Activated naive CD8-positive, alpha-beta T cell (primary cell): ENCODE results near the gene RCL1.

ENCODE experiments used
- H3K27ac Mint-ChIP-seq: one replicate; pipeline ENCODE4 v1.8.0; 2021; ENCODE audit warnings: mixed read lengths
- H3K27me3 Mint-ChIP-seq: one replicate; pipeline ENCODE4 v1.8.0; 2021; ENCODE audit warnings: mixed read lengths
- H3K36me3 Mint-ChIP-seq: one replicate; pipeline ENCODE4 v1.8.0; 2021; ENCODE audit warnings: mixed read lengths
- H3K4me1 Mint-ChIP-seq: one replicate; pipeline ENCODE4 v1.8.0; 2021; ENCODE audit warnings: low read depth, mixed read lengths
- H3K4me3 Mint-ChIP-seq: one replicate; pipeline ENCODE4 v1.8.0; 2021; ENCODE audit warnings: mild to moderate bottlenecking, mixed read lengths
- H3K9me3 Mint-ChIP-seq: one replicate; pipeline ENCODE4 v1.8.0; 2021; ENCODE audit warnings: low read depth, mixed read lengths

The RCL1 gene

GRCh38 chr9:4837261-4838188, 44.8 kb downstream of the RCL1 start:
- peaks cover 46% of the 10 kb centered on the region for H3K36me3 Mint-ChIP-seq
- H3K4me3 Mint-ChIP-seq: no peak overlapping the region
- H3K9me3 Mint-ChIP-seq: no peaks in the 10 kb centered on the region
- peaks cover 55% of the 10 kb centered on the region for H3K4me1 Mint-ChIP-seq
- no peak overlapping the region for H3K27ac Mint-ChIP-seq
- no peaks in the 10 kb centered on the region for H3K27me3 Mint-ChIP-seq

- Mint-ChIP-seq H3K27ac (peak overlapping the region; percentile 24), H3K4me1 (peaks cover 49% of the 10 kb centered on the region), H3K27me3 (no peaks in the 10 kb centered on the region)
Observed at GRCh38 chr9:4838189-4838546, 45.4 kb downstream of the RCL1 start.

GRCh38 chr9:4839470-4839912, 46.7 kb downstream of the RCL1 start:
- peak overlapping the region; percentile 58 for H3K27ac Mint-ChIP-seq
- H3K27me3 Mint-ChIP-seq: no peaks in the 10 kb centered on the region

More at GRCh38 chr9:4838189-4838546, 45.4 kb downstream of the RCL1 start:
- Mint-ChIP-seq H3K9me3 (no peaks in the 10 kb centered on the region), H3K4me3 (no peak overlapping the region), H3K36me3 (peaks cover 42% of the 10 kb centered on the region)

GRCh38 chr9:4840018-4840417, 47.3 kb downstream of the RCL1 start:
- Mint-ChIP-seq H3K27me3 (no peaks in the 10 kb centered on the region), H3K4me1 (peaks cover 31% of the 10 kb centered on the region), H3K4me3 (no peak overlapping the region), H3K9me3 (no peaks in the 10 kb centered on the region), H3K36me3 (peaks cover 34% of the 10 kb centered on the region), H3K27ac (peak overlapping the region; percentile 58)

More at GRCh38 chr9:4839470-4839912, 46.7 kb downstream of the RCL1 start:
- no peaks in the 10 kb centered on the region for H3K9me3 Mint-ChIP-seq
- H3K4me3 Mint-ChIP-seq: no peak overlapping the region
- H3K36me3 Mint-ChIP-seq: peaks cover 34% of the 10 kb centered on the region
- H3K4me1 Mint-ChIP-seq: peaks cover 36% of the 10 kb centered on the region

GRCh38 chr9:4842213-4842612, 49.5 kb downstream of the RCL1 start:
- H3K4me1 Mint-ChIP-seq: peaks cover 24% of the 10 kb centered on the region
- peaks cover 20% of the 10 kb centered on the region for H3K36me3 Mint-ChIP-seq
- no peaks in the 10 kb centered on the region for H3K9me3 Mint-ChIP-seq
- H3K27ac Mint-ChIP-seq: no peak overlapping the region
- no peak overlapping the region for H3K4me3 Mint-ChIP-seq
- no peaks in the 10 kb centered on the region for H3K27me3 Mint-ChIP-seq

- Mint-ChIP-seq H3K4me1 (peaks cover 22% of the 10 kb centered on the region), H3K27ac (no peak overlapping the region), H3K4me3 (no peak overlapping the region), H3K9me3 (no peaks in the 10 kb centered on the region), H3K36me3 (peaks cover 18% of the 10 kb centered on the region), H3K27me3 (no peaks in the 10 kb centered on the region)
Observed at GRCh38 chr9:4842734-4843133, 50.0 kb downstream of the RCL1 start.

GRCh38 chr9:4844056-4844838, 51.5 kb downstream of the RCL1 start:
- Mint-ChIP-seq H3K4me3 (no peak overlapping the region), H3K9me3 (no peaks in the 10 kb centered on the region), H3K36me3 (peaks cover 18% of the 10 kb centered on the region), H3K27me3 (no peaks in the 10 kb centered on the region), H3K27ac (no peak overlapping the region), H3K4me1 (peaks cover 13% of the 10 kb centered on the region)

GRCh38 chr9:4849369-4849768, 56.6 kb downstream of the RCL1 start:
- Mint-ChIP-seq H3K9me3 (no peaks in the 10 kb centered on the region), H3K36me3 (peaks cover 17% of the 10 kb centered on the region), H3K4me3 (no peak overlapping the region), H3K27ac (no peak overlapping the region), H3K4me1 (no peaks in the 10 kb centered on the region), H3K27me3 (no peaks in the 10 kb centered on the region)

GRCh38 chr9:4850603-4851310, 58.0 kb downstream of the RCL1 start:
- Mint-ChIP-seq H3K27ac (no peak overlapping the region), H3K4me3 (no peak overlapping the region), H3K36me3 (peaks cover 16% of the 10 kb centered on the region), H3K4me1 (peaks cover 5% of the 10 kb centered on the region), H3K27me3 (no peaks in the 10 kb centered on the region), H3K9me3 (no peaks in the 10 kb centered on the region)

GRCh38 chr9:4852419-4852818, 59.7 kb downstream of the RCL1 start:
- Mint-ChIP-seq H3K36me3 (peaks cover 29% of the 10 kb centered on the region), H3K27ac (no peak overlapping the region), H3K4me3 (no peak overlapping the region), H3K27me3 (no peaks in the 10 kb centered on the region), H3K9me3 (no peaks in the 10 kb centered on the region), H3K4me1 (peaks cover 15% of the 10 kb centered on the region)

GRCh38 chr9:4854265-4854590, 61.5 kb downstream of the RCL1 start:
- H3K9me3 Mint-ChIP-seq: no peaks in the 10 kb centered on the region
- no peak overlapping the region for H3K27ac Mint-ChIP-seq
- H3K27me3 Mint-ChIP-seq: no peaks in the 10 kb centered on the region
- peaks cover 19% of the 10 kb centered on the region for H3K4me1 Mint-ChIP-seq
- H3K4me3 Mint-ChIP-seq: no peak overlapping the region
- H3K36me3 Mint-ChIP-seq: peaks cover 44% of the 10 kb centered on the region

GRCh38 chr9:4855841-4856240, 63.1 kb downstream of the RCL1 start:
- Mint-ChIP-seq H3K4me1 (peaks cover 19% of the 10 kb centered on the region), H3K27ac (peak overlapping the region; percentile 8), H3K36me3 (peaks cover 45% of the 10 kb centered on the region), H3K27me3 (no peaks in the 10 kb centered on the region), H3K9me3 (no peaks in the 10 kb centered on the region), H3K4me3 (no peak overlapping the region)

GRCh38 chr9:4857163-4857810, 64.5 kb downstream of the RCL1 start:
- Mint-ChIP-seq H3K9me3 (no peaks in the 10 kb centered on the region), H3K4me1 (peaks cover 19% of the 10 kb centered on the region), H3K36me3 (peaks cover 44% of the 10 kb centered on the region), H3K27ac (peak overlapping the region; percentile 41), H3K27me3 (no peaks in the 10 kb centered on the region), H3K4me3 (no peak overlapping the region)

- Mint-ChIP-seq H3K36me3 (peaks cover 49% of the 10 kb centered on the region), H3K27ac (no peak overlapping the region), H3K4me3 (no peak overlapping the region), H3K4me1 (peaks cover 24% of the 10 kb centered on the region), H3K9me3 (no peaks in the 10 kb centered on the region), H3K27me3 (no peaks in the 10 kb centered on the region)
Observed at GRCh38 chr9:4859035-4859434, 66.3 kb downstream of the RCL1 start.
